HCT116 (cell line): Measurements from ENCODE around the gene SLC16A3. TPM values are rescaled to one million over a fixed set of nuclear protein-coding genes. Genes with fewer than 3 reads are reported as not detected.

ENCODE experiments used
- ATAC-seq: fragments of 200-7000 bp; cut with Tn5 transposase; 2 replicates; pipeline ENCODE4 v1.9.1; 2020; ENCODE audit warnings: mild to moderate bottlenecking, moderate library complexity
- BruUV-seq: library from RNA; stranded (reverse); fragments of 400-500 nt; replicated peaks from 2 replicates; lab custom pipeline; 2021; lab: Mats Ljungman, UMichigan
- CTCF ChIA-PET: fragments of 300-600 bp; sonication (Branson Sonifier 250); formaldehyde crosslinking; loops from one replicate; lab custom pipeline; 2021; ENCODE audit warnings: antibody characterized with exemption; lab: Charles Lee
- POLR2A ChIA-PET: fragments of 300-600, 350-600 bp; sonication (Branson Sonifier 250); formaldehyde crosslinking; loops from one replicate; lab custom pipeline; 2021; ENCODE audit warnings: antibody characterized with exemption; lab: Charles Lee
- RAD21 ChIA-PET, 2 experiments: fragments of 300-600 bp; sonication (Branson Sonifier 250); formaldehyde crosslinking; loops; one replicate each; lab custom pipeline; 2023; ENCODE audit warnings: low total read pairs in 2 of 2; ENCODE audit not compliant: uncharacterized antibody in 2 of 2, unreplicated experiment in 2 of 2, low non-redundant PET in 1 of 2; lab: Charles Lee
- DNase-seq: peaks from one replicate; pipeline ENCODE4 v3.0.0-alpha.2; 2010; ENCODE audit warnings: low read depth, low spot score
- H2AFZ ChIP-seq: fragments of 200-600 bp; shearing (Covaris generic), sonication (generic); 2 replicates; pipeline ENCODE4 v1.6.1; 2017; ENCODE audit warnings: low read depth, mixed run types, mixed read lengths, antibody characterized with exemption, low read length; ENCODE audit not compliant: poor library complexity, severe bottlenecking
- H3K27ac ChIP-seq: 2 replicates; pipeline ENCODE4 v1.5.1; 2012; ENCODE audit warnings: low read depth, low read length
- H3K27me3 ChIP-seq: fragments of 200-600 bp; sonication (generic); 2 replicates; pipeline ENCODE4 v1.6.1; 2016; ENCODE audit warnings: mixed run types, low read length, mixed read lengths; ENCODE audit not compliant: insufficient read depth
- H3K36me3 ChIP-seq, 2 experiments: fragments of 200-500 bp in 1 of 2; fragments of 200-600 bp in 1 of 2; sonication (Bioruptor generic) in 1 of 2; sonication (generic) in 1 of 2; 2 replicates each; pipeline versions ENCODE4 v1.5.1 to v1.6.1; 2014 to 2016; ENCODE audit warnings: low read length in 2 of 2, inconsistent platforms in 1 of 2, mixed read lengths in 1 of 2, mixed run types in 1 of 2; ENCODE audit not compliant: insufficient read depth in 2 of 2, control insufficient read depth in 1 of 2
- H3K4me1 ChIP-seq, 2 experiments: fragments of 200-600 bp in 1 of 2; sonication (generic) in 1 of 2; 2 replicates each; pipeline versions ENCODE4 v1.5.1 to v1.6.1; 2012 to 2017; ENCODE audit warnings: low read length in 2 of 2, inconsistent platforms in 1 of 2, mild to moderate bottlenecking in 1 of 2, mixed read lengths in 1 of 2, mixed run types in 1 of 2, moderate library complexity in 1 of 2; ENCODE audit not compliant: insufficient read depth in 2 of 2, control insufficient read depth in 1 of 2
- H3K4me2 ChIP-seq: fragments of 200-600 bp; sonication (generic); 2 replicates; pipeline ENCODE4 v1.6.1; 2017; ENCODE audit warnings: mixed run types, low read length, mixed read lengths
- H3K4me3 ChIP-seq, 2 experiments: fragments of 200-600 bp in 1 of 2; sonication (generic) in 1 of 2; replicated peaks in 1 of 2; 2 replicates each; pipeline ENCODE4 v1.5.1; 2011 to 2016; ENCODE audit warnings: low read length in 2 of 2, control low read depth in 1 of 2, low read depth in 1 of 2, mild to moderate bottlenecking in 1 of 2, mixed read lengths in 1 of 2, mixed run types in 1 of 2
- H3K79me2 ChIP-seq: fragments of 200-600 bp; sonication (generic); 2 replicates; pipeline ENCODE4 v1.6.1; 2017; ENCODE audit warnings: mild to moderate bottlenecking, mixed run types, low read length, moderate library complexity, mixed read lengths; ENCODE audit not compliant: insufficient read depth
- H3K9ac ChIP-seq: fragments of 200-600 bp; sonication (generic); 2 replicates; pipeline ENCODE4 v1.6.1; 2016; ENCODE audit warnings: low read length, mixed read lengths
- H3K9me2 ChIP-seq: fragments of 200-600 bp; sonication (generic), shearing (Covaris generic); 2 replicates; pipeline ENCODE4 v1.6.1; 2017; ENCODE audit warnings: mixed run types, mild to moderate bottlenecking, moderate library complexity; ENCODE audit not compliant: insufficient read depth
- H3K9me3 ChIP-seq, 2 experiments: fragments of 200-500 bp in 1 of 2; fragments of 200-600 bp in 1 of 2; sonication (Bioruptor generic) in 1 of 2; sonication (generic) in 1 of 2; 2 replicates each; pipeline ENCODE4 v1.6.1; 2014 to 2017; ENCODE audit warnings: low read length in 2 of 2, mixed read lengths in 2 of 2, inconsistent platforms in 1 of 2, low read depth in 1 of 2, mild to moderate bottlenecking in 1 of 2, mixed run types in 1 of 2, moderate library complexity in 1 of 2; ENCODE audit not compliant: control insufficient read depth in 1 of 2, insufficient read depth in 1 of 2
- H4K20me1 ChIP-seq: fragments of 200-600 bp; sonication (generic), shearing (Covaris generic); 2 replicates; pipeline ENCODE4 v1.6.1; 2017; ENCODE audit warnings: mixed run types, mild to moderate bottlenecking, moderate library complexity; ENCODE audit not compliant: insufficient read depth
- CBX3 ChIP-seq: IDR thresholded peaks from 2 replicates; pipeline ENCODE4 v1.6.1; 2012; ENCODE audit warnings: low read depth
- EGR1 ChIP-seq: IDR thresholded peaks from 2 replicates; pipeline ENCODE4 v1.6.1; 2012; ENCODE audit warnings: low read depth
- ELF1 ChIP-seq: IDR thresholded peaks from 2 replicates; pipeline ENCODE4 v1.6.1; 2012; ENCODE audit warnings: low read depth, borderline replicate concordance
- EZH2 ChIP-seq: fragments of 200-600 bp; sonication (generic); IDR thresholded peaks from 2 replicates; pipeline ENCODE4 v1.6.1; 2017; ENCODE audit warnings: antibody characterized with exemption, mixed run types
- FOSL1 ChIP-seq: IDR thresholded peaks from 2 replicates; pipeline ENCODE4 v1.6.1; 2012; ENCODE audit warnings: low read depth
- JUND ChIP-seq: IDR thresholded peaks from 2 replicates; pipeline ENCODE4 v1.6.1; 2012
- POLR2A ChIP-seq: IDR thresholded peaks from 2 replicates; pipeline ENCODE4 v1.7.0; 2011; ENCODE audit warnings: borderline replicate concordance; ENCODE audit not compliant: insufficient read depth, insufficient read length; ENCODE audit errors: extremely low read depth
- POLR2AphosphoS5 ChIP-seq: IDR thresholded peaks from 2 replicates; pipeline ENCODE4 v1.6.1; 2011; ENCODE audit warnings: mild to moderate bottlenecking, low read depth, low read length, moderate library complexity
- RAD21 ChIP-seq: IDR thresholded peaks from 2 replicates; pipeline ENCODE4 v1.6.1; 2012; ENCODE audit warnings: low read depth, mild to moderate bottlenecking
- SIN3A ChIP-seq: IDR thresholded peaks from 2 replicates; pipeline ENCODE4 v1.6.1; 2012; ENCODE audit warnings: low read depth
- SP1 ChIP-seq: IDR thresholded peaks from 2 replicates; pipeline ENCODE4 v1.6.1; 2012; ENCODE audit warnings: low read depth
- SRF ChIP-seq: IDR thresholded peaks from 2 replicates; pipeline ENCODE4 v1.6.1; 2012; ENCODE audit warnings: low read depth
- ZFX ChIP-seq: fragments of 450-650 bp; IDR thresholded peaks from 2 replicates; pipeline ENCODE4 v1.6.1; 2017
- intact Hi-C: fragments of 100-400 bp; cut with micrococcal nuclease; formaldehyde crosslinking; loops from 2 replicates; pipeline ENCODE4 v1.10.0; 2022
- total RNA-seq: library from RNA; stranded (reverse); gene quantifications from one replicate; pipeline ENCODE4 v1.2.1, GENCODE V29; 2021; ENCODE audit not compliant: unreplicated experiment
- TF ChIP-seq, protein P1 (sequence below): IDR thresholded peaks from 2 replicates; pipeline ENCODE4 v1.6.1; 2012

The SLC16A3 gene
- total RNA-seq, 1 experiment from 2014 or later, result 445 TPM

- Histone ChIP-seq H3K79me2 (peaks cover 59% of the 10 kb centered on the region), H3K4me1 (peaks cover 19 to 65% of the 10 kb centered on the region in 2 experiments), H4K20me1 (peaks cover 22% of the 10 kb centered on the region; the same call in 1 of the 2 replicates), H2AFZ (no peak overlapping the region), H3K27me3 (no peaks in the 10 kb centered on the region), H3K9me2 (no peaks in the 10 kb centered on the region), H3K36me3 (peaks cover 35 to 63% of the 10 kb centered on the region in 2 experiments), H3K4me3 (no peak overlapping the region), H3K4me2 (peak overlapping the region; percentile 45), H3K9ac (peak overlapping the region; percentile 43), H3K9me3 (no peaks in the 10 kb centered on the region), H3K27ac (peak overlapping the region; percentile 77)
- intact Hi-C loops, result no loop called here
- ChIA-PET POLR2A (interaction anchor here (0.9 to 4.0 kb wide), 5 partner anchors 12 to 90 kb away, joined by 3 to 27 read pairs (median 4); partner anchors contain the start of gene SLC16A3), CTCF (interaction anchor here (0.5 to 1.4 kb wide), 4 partner anchors 36 to 109 kb away, joined by 3 to 4 read pairs (median 3); no protein-coding TSS in a partner anchor), RAD21 (no interaction called here)
- peak; percentile 33 for ATAC-seq
- TF ChIP-seq RAD21 (no peak), SIN3A (no peak; the same call in none of the 2 replicates), EGR1 (no peak), JUND (peak; percentile 6; the same call in 1 of the 2 replicates), SRF (no peak), ELF1 (no peak; the same call in 1 of the 2 replicates), ZFX (0 out of 2 replicates have a peak, but pooled peaks have one; percentile 1), POLR2AphosphoS5 (peak; percentile 72), POLR2A (no peak)
- TF ChIP-seq, protein P1, sequence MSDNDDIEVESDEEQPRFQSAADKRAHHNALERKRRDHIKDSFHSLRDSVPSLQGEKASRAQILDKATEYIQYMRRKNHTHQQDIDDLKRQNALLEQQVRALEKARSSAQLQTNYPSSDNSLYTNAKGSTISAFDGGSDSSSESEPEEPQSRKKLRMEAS, result peak; percentile 27; the same call in 1 of the 2 replicates
- no TSS peak for BruUV-seq
- no peak for DNase-seq
Observed at GRCh38 chr17:82241926-82242697, 13.3 kb downstream of the SLC16A3 start.

GRCh38 chr17:82242698-82242976 lies 13.8 kb downstream of the SLC16A3 start:
- Histone ChIP-seq H3K36me3 (peaks cover 32 to 63% of the 10 kb centered on the region in 2 experiments), H4K20me1 (peaks cover 27% of the 10 kb centered on the region; the same call in 1 of the 2 replicates)

More at GRCh38 chr17:82242698-82242976, 13.8 kb downstream of the SLC16A3 start:
- no peak overlapping the region for H2AFZ ChIP-seq
- 0 out of 2 replicates have a peak overlapping the region, but pooled peaks have one; percentile 4 for H3K9ac ChIP-seq
- TF ChIP-seq, protein P1, result no peak
- TF ChIP-seq CBX3 (no peak), SP1 (no peak), EGR1 (no peak), ELF1 (no peak), POLR2A (no peak), FOSL1 (no peak), JUND (0 out of 2 replicates have a peak, but pooled peaks have one; percentile 4), EZH2 (no peak), POLR2AphosphoS5 (0 out of 2 replicates have a peak, but pooled peaks have one; percentile 17)
- no peaks in the 10 kb centered on the region for H3K9me2 ChIP-seq
- H3K9me3 ChIP-seq, result no peaks in the 10 kb centered on the region
- H3K4me2 ChIP-seq, result no peak overlapping the region
- H3K79me2 ChIP-seq, result peaks cover 59% of the 10 kb centered on the region
- ChIA-PET CTCF (interaction anchor here (0.5 to 1.4 kb wide), 3 partner anchors 72 to 108 kb away, joined by 3 to 4 read pairs (median 3); no protein-coding TSS in a partner anchor), POLR2A (interaction anchor here (1.7 to 4.0 kb wide), 2 partner anchors 13 to 56 kb away, joined by 4 to 27 read pairs; partner anchors contain the start of gene SLC16A3), RAD21 (no interaction called here)
- intact Hi-C loops, result no loop called here
- peak overlapping the region; percentile 57; the same call in 1 of the 2 replicates for H3K27ac ChIP-seq
- peaks cover 24 to 68% of the 10 kb centered on the region in 2 experiments for H3K4me1 ChIP-seq
- no peak overlapping the region for H3K4me3 ChIP-seq
- H3K27me3 ChIP-seq, result no peaks in the 10 kb centered on the region
- ATAC-seq, result no peak
- BruUV-seq, result TSS peak; percentile 4
- DNase-seq, result no peak
